Spleen (tissue), 11 donors: ENCODE results near the gene GRIP1. TPM values are rescaled to one million over a fixed set of nuclear protein-coding genes. Genes with fewer than 3 reads are reported as not detected.
"Not testable (repeated sequence)": the region's sequence is repeated elsewhere in the genome, so short reads cannot be mapped to it uniquely, and the experiment has no call there.

ENCODE experiments used
- DNase-seq: peaks from one replicate; pipeline ENCODE4 v3.0.0-alpha.2; 2020
- H3K27ac ChIP-seq, 8 donors: fragments of 200-600 bp; sonication (generic) in 7 of 8; 1 replicate in 4 of 8; 2 replicates in 4 of 8; pipeline versions ENCODE4 v1.5.0 to v1.8.0; 2016 to 2021; ENCODE audit warnings: inconsistent platforms in 4 of 8, mild to moderate bottlenecking in 4 of 8, moderate library complexity in 1 of 8
- H3K27me3 ChIP-seq, 7 donors: fragments of 200-600 bp; sonication (generic) in 6 of 7; replicated peaks in 1 of 7; 1 replicate in 4 of 7; 2 replicates in 3 of 7; pipeline versions ENCODE4 v1.5.0 to v1.8.0; 2016 to 2021; ENCODE audit warnings: inconsistent platforms in 3 of 7, mild to moderate bottlenecking in 1 of 7
- H3K36me3 ChIP-seq, 6 donors: fragments of 200-600 bp; sonication (generic) in 5 of 6; 1 replicate in 4 of 6; 2 replicates in 2 of 6; pipeline versions ENCODE4 v1.5.0 to v1.8.0; 2016 to 2021; ENCODE audit warnings: inconsistent platforms in 2 of 6
- H3K4me1 ChIP-seq, 6 donors: fragments of 200-600 bp; sonication (generic) in 5 of 6; 1 replicate in 3 of 6; 2 replicates in 3 of 6; pipeline versions ENCODE4 v1.5.0 to v1.8.0; 2016 to 2021; ENCODE audit warnings: inconsistent platforms in 3 of 6
- H3K4me3 ChIP-seq, 8 donors: fragments of 200-600 bp; sonication (generic) in 7 of 8; 1 replicate in 4 of 8; 2 replicates in 4 of 8; pipeline versions ENCODE4 v1.5.0 to v1.8.0; 2016 to 2021; ENCODE audit warnings: inconsistent platforms in 4 of 8, mild to moderate bottlenecking in 4 of 8, moderate library complexity in 2 of 8
- H3K9me3 ChIP-seq, 8 donors: fragments of 200-600 bp; sonication (generic) in 7 of 8; 1 replicate in 4 of 8; 2 replicates in 4 of 8; pipeline versions ENCODE4 v1.5.0 to v1.8.0; 2016 to 2021; ENCODE audit warnings: inconsistent platforms in 4 of 8
- CTCF ChIP-seq, 11 experiments: fragments of 200-600 bp in 7 of 11; fragments of 450-650 bp in 4 of 11; sonication (generic) in 4 of 11; IDR thresholded peaks in 8 of 11; conservative IDR thresholded peaks in 3 of 11; 1 replicate in 7 of 11; 2 replicates in 4 of 11; pipeline versions ENCODE4 v1.4.0 to v1.8.0; 2016 to 2021; ENCODE audit warnings: antibody characterized with exemption in 11 of 11, inconsistent platforms in 4 of 11, mild to moderate bottlenecking in 1 of 11
- POLR2A ChIP-seq, 3 donors: fragments of 450-650 bp; IDR thresholded peaks; one replicate each; pipeline ENCODE4 v1.5.1; 2017; ENCODE audit warnings: antibody characterized with exemption in 3 of 3, mild to moderate bottlenecking in 1 of 3
- POLR2AphosphoS5 ChIP-seq, 3 donors: sonication (generic); formaldehyde crosslinking; IDR thresholded peaks; one replicate each; pipeline ENCODE4 v1.5.1; 2017; ENCODE audit warnings: antibody characterized with exemption in 3 of 3
- WGBS, 5 donors: extraction: QIAGEN DNeasy Blood & Tissue Kit in 3 of 5; methylation state at CpG; one replicate each; pipeline versions ENCODE4 v1.1.5 to v1.1.7; 2013 to 2018; 5-methylcytosine and 5-hydroxymethylcytosine counted together
- intact Hi-C: fragments of 100-400 bp; cut with DNase I; formaldehyde crosslinking; loops from one replicate; pipeline ENCODE4 v1.15.0; 2023; ENCODE audit warnings: low total_unique reads
- polyA plus RNA-seq, 3 donors: library from polyadenylated mRNA; stranded (reverse); fragments of 200-250 nt; gene quantifications; one replicate each; pipeline ENCODE4 v1.2.1, GENCODE V29; 2013
- small RNA-seq, 4 donors: library from RNA; depleted of rRNA; stranded (forward); fragments of <200 nt; gene quantifications; one replicate each; pipeline ENCODE3, GENCODE V24; 2016
- total RNA-seq, 7 donors: library from RNA; depleted of rRNA in 3 of 7; stranded (reverse); fragments of >200 nt in 3 of 7; fragmentation: NEBNext Ultra II Directional in 4 of 7; extraction: Animal tissue kit (Norgen Biotek cat#: 25700) in 4 of 7; gene quantifications; one replicate each; pipeline versions ENCODE4 v1.1.0 to v1.2.1, GENCODE V29; 2016 to 2021
- donor health status: healthy with polysubstance abuse.
- donor health status: DM: no; HTN: no; CAD: no; lungs with moderate emphysema.
- donor health status: DM: no; HTN: no; CAD: no.
- donor health status: Bipolar disorder and iron deficiency.
- donor health status: healthy.
- donor health status: DM: no; HTN: no; CAD: no.
- donor health status: DM: yes; HTN: yes; CAD: no.

Gene GRIP1
- total and polyA plus RNA-seq, 10 donors = 0.35 to 15.2 (median 4.8) TPM

GRCh38 chr12:66303316-66303804, 375.5 kb downstream of the GRIP1 start:
- H3K4me1 ChIP-seq = peaks cover 4 to 61% (median 35%) of the 10 kb centered on the region in 6 donors
- H3K27me3 ChIP-seq, H3K9me3 ChIP-seq, intact Hi-C loops: not testable (repeated sequence)
- WGBS, 5 donors = 59 to 72% (median 61%) methylated on average over 14 of the region's 14 CpGs
- H3K4me3 ChIP-seq = peak overlapping the region; percentile 63 to 82 (median 74)
- TF ChIP-seq POLR2AphosphoS5 (IDR thresholded peaks at IDR 0.05) = peak in 1 of 3 donors; percentile 18
- peaks cover 0 to 29% (median 3%) of the 10 kb centered on the region in 6 donors for H3K36me3 ChIP-seq
- peak overlapping the region in 7 of 8 donors; percentile 79 to 95 (median 90) for H3K27ac ChIP-seq
- peak; percentile 80 for DNase-seq

- no peak for TF ChIP-seq CTCF (IDR thresholded peaks at IDR 0.05 in 8 of 11, conservative IDR thresholded peaks at IDR 0.05 in 3 of 11)
- TF ChIP-seq POLR2A (IDR thresholded peaks at IDR 0.05) = no peak
- TF ChIP-seq POLR2AphosphoS5 (IDR thresholded peaks at IDR 0.05) = no peak
- no peaks in the 10 kb centered on the region for H3K9me3 ChIP-seq
- peak overlapping the region; percentile 63 to 82 (median 74) for H3K4me3 ChIP-seq
- H3K27ac ChIP-seq = peak overlapping the region; percentile 75 to 95 (median 90)
- no peak for DNase-seq
- peaks cover 4 to 61% (median 35%) of the 10 kb centered on the region in 6 donors for H3K4me1 ChIP-seq
- intact Hi-C loops = no loop called here
- H3K36me3 ChIP-seq = peaks cover 0 to 23% (median 3%) of the 10 kb centered on the region in 6 donors
- WGBS, 5 donors = 5 to 13% (median 11%) methylated on average over 6 of the region's 6 CpGs
- no peaks in the 10 kb centered on the region for H3K27me3 ChIP-seq
Observed at GRCh38 chr12:66302827-66303169, 376.1 kb downstream of the GRIP1 start.

- Histone ChIP-seq H3K36me3 (peaks cover 0 to 19% (median 3%) of the 10 kb centered on the region in 6 donors), H3K27ac (peak within 1 kb of the TSS; percentile 75 to 95 (median 90)), H3K4me1 (peaks cover 4 to 60% (median 35%) of the 10 kb centered on the region in 6 donors), H3K4me3 (peak within 1 kb of the TSS; percentile 63 to 82 (median 74)), H3K9me3 (no peaks in the 10 kb centered on the region), H3K27me3 (no peaks in the 10 kb centered on the region)
- intact Hi-C loops = no loop called here
- DNase-seq = peak; percentile 99
- 0 to 1% (median 0%) methylated on average over 36 to 45 of the region's 45 CpGs for WGBS, 5 donors
- TF ChIP-seq CTCF (IDR thresholded peaks at IDR 0.05 in 8 of 11, conservative IDR thresholded peaks at IDR 0.05 in 3 of 11) = peak in 4 of 11 experiments; percentile 20 to 60 (median 36)
- TF ChIP-seq POLR2A (IDR thresholded peaks at IDR 0.05) = peak in 1 of 3 donors; percentile 72
- peak; percentile 81 to 90 (median 89) for TF ChIP-seq POLR2AphosphoS5 (IDR thresholded peaks at IDR 0.05)
Observed at GRCh38 chr12:66301944-66302826, 376.7 kb downstream of the GRIP1 start, which contains the start of gene HELB. Gene HELB, plus strand, starts transcription at chr12:66302493. Its CDS starts 111 bp downstream, at chr12:66302604.

- Histone ChIP-seq H3K4me3 (no peak overlapping the region), H3K27me3 (no peaks in the 10 kb centered on the region), H3K36me3 (no peaks in the 10 kb centered on the region), H3K9me3 (no peaks in the 10 kb centered on the region), H3K27ac (no peak overlapping the region), H3K4me1 (peaks cover under 1 to 19% (median 7%) of the 10 kb centered on the region in 6 donors)
- intact Hi-C loops = no loop called here
- TF ChIP-seq POLR2A (IDR thresholded peaks at IDR 0.05) = no peak
- no peak for DNase-seq
- WGBS, 5 donors = 83 to 92% (median 86%) methylated on average over 3 of the region's 3 CpGs
Observed at GRCh38 chr12:66297923-66298322, 381.0 kb downstream of the GRIP1 start.

Small RNA genes lying within 50 kb of the gene (small RNA-seq; reads per million reads assigned to genes)
- gene OSBPL9P5 = 0 reads per million in 4 donors
